Natural killer cell (primary cell): Measurements from ENCODE around the gene DES. TPM values are rescaled to one million over a fixed set of nuclear protein-coding genes. Genes with fewer than 3 reads are reported as not detected.

Experiments used
- ATAC-seq, 3 donors: fragments of 150-1000 bp in 2 of 3; fragments of 200-7000 bp in 1 of 3; cut with Tn5 transposase; 1 replicate in 1 of 3; 2 replicates in 2 of 3; pipeline ENCODE4 v1.10.0; 2021; ENCODE audit warnings: mild to moderate bottlenecking in 2 of 3, moderate library complexity in 2 of 3
- DNase-seq, 2 donors: peaks; one replicate each; pipeline versions ENCODE4 v3.0.0 to v3.0.0-alpha.2; 2013 to 2021; ENCODE audit warnings: mixed read lengths in 1 of 2
- H3K27ac ChIP-seq: one replicate; pipeline ENCODE4 v1.5.1; 2013; ENCODE audit warnings: mild to moderate bottlenecking, low read length
- H3K27me3 ChIP-seq: one replicate; pipeline ENCODE4 v1.6.1; 2013; ENCODE audit warnings: low read length; ENCODE audit not compliant: control insufficient read depth, insufficient read depth
- H3K36me3 ChIP-seq: one replicate; pipeline ENCODE4 v1.6.1; 2013; ENCODE audit warnings: low read length; ENCODE audit not compliant: control insufficient read depth, insufficient read depth
- H3K4me1 ChIP-seq: one replicate; pipeline ENCODE4 v1.6.1; 2013; ENCODE audit warnings: low read length; ENCODE audit not compliant: control insufficient read depth, insufficient read depth
- H3K4me3 ChIP-seq: one replicate; pipeline ENCODE4 v1.5.1; 2013; ENCODE audit warnings: low read length
- H3K9me3 ChIP-seq: one replicate; pipeline ENCODE4 v1.6.1; 2013; ENCODE audit warnings: low read length; ENCODE audit not compliant: control insufficient read depth, insufficient read depth
- H3K27ac Mint-ChIP-seq, 2 donors: one replicate each; pipeline ENCODE4 v1.8.0; 2022; ENCODE audit warnings: mild to moderate bottlenecking in 2 of 2, mixed read lengths in 2 of 2, moderate library complexity in 1 of 2
- H3K27me3 Mint-ChIP-seq, 2 donors: one replicate each; pipeline ENCODE4 v1.8.0; 2022; ENCODE audit warnings: low read depth in 2 of 2, mixed read lengths in 2 of 2
- H3K36me3 Mint-ChIP-seq: one replicate; pipeline ENCODE4 v1.8.0; 2022; ENCODE audit warnings: mixed read lengths
- H3K4me1 Mint-ChIP-seq, 2 donors: one replicate each; pipeline ENCODE4 v1.8.0; 2022; ENCODE audit warnings: mixed read lengths in 2 of 2
- H3K4me3 Mint-ChIP-seq: one replicate; pipeline ENCODE4 v1.8.0; 2022; ENCODE audit warnings: mild to moderate bottlenecking, moderate library complexity, mixed read lengths
- H3K9me3 Mint-ChIP-seq, 2 donors: one replicate each; pipeline ENCODE4 v1.8.0; 2022; ENCODE audit warnings: mixed read lengths in 2 of 2
- CTCF ChIP-seq: fragments of 200-600 bp; IDR thresholded peaks from one replicate; pipeline ENCODE4 v1.8.0; 2022; ENCODE audit warnings: antibody characterized with exemption
- WGBS: methylation state at CpG from one replicate; pipeline ENCODE4 v1.1.7; 2013; ENCODE audit warnings: missing lambda C conversion rate; ENCODE audit not compliant: insufficient coverage; 5-methylcytosine and 5-hydroxymethylcytosine counted together
- intact Hi-C: fragments of 100-400 bp; cut with micrococcal nuclease; formaldehyde crosslinking; loops from one replicate; pipeline ENCODE4 v1.14.2; 2022
- total RNA-seq, 4 donors: library from RNA; stranded (reverse); fragments of 120-200 nt in 1 of 4; gene quantifications; one replicate each; pipeline versions ENCODE4 v1.2.3 to v1.2.4, GENCODE V29; 2013 to 2022

The DES gene
- total RNA-seq, 3 donors from 2014 or later (not counting 1 experiment from before 2014, with no cell fraction given): not detected

GRCh38 chr2:219415580-219416234 lies 2.5 kb upstream of the DES start:
- H3K4me3 ChIP-seq: no peak overlapping the region
- no peaks in the 10 kb centered on the region for H3K9me3 Mint-ChIP-seq
- no peak for TF ChIP-seq CTCF
- ATAC-seq (no peak), DNase-seq (no peak)
- no peaks in the 10 kb centered on the region for H3K36me3 Mint-ChIP-seq
- H3K4me1 Mint-ChIP-seq: peaks cover 0 to 6% of the 10 kb centered on the region in 2 donors
- WGBS: 70% methylated on average over 5 of the region's 5 CpGs
- no peak overlapping the region for H3K4me3 Mint-ChIP-seq
- no peak overlapping the region for H3K27ac ChIP-seq
- intact Hi-C loops: no loop called here
- no peaks in the 10 kb centered on the region for H3K4me1 ChIP-seq
- H3K36me3 ChIP-seq: no peaks in the 10 kb centered on the region
- peaks cover 24 to 35% of the 10 kb centered on the region in 2 donors for H3K27me3 Mint-ChIP-seq
- peaks cover 2% of the 10 kb centered on the region for H3K9me3 ChIP-seq
- H3K27ac Mint-ChIP-seq: no peak overlapping the region
- peaks cover 8% of the 10 kb centered on the region for H3K27me3 ChIP-seq

GRCh38 chr2:219416235-219416602 lies 2.0 kb upstream of the DES start:
- Mint-ChIP-seq H3K27ac (no peak overlapping the region), H3K27me3 (peaks cover 27 to 40% of the 10 kb centered on the region in 2 donors), H3K4me3 (no peak overlapping the region), H3K36me3 (no peaks in the 10 kb centered on the region), H3K4me1 (peaks cover 0 to 6% of the 10 kb centered on the region in 2 donors), H3K9me3 (no peaks in the 10 kb centered on the region)
- TF ChIP-seq CTCF: no peak
- H3K4me1 ChIP-seq: no peaks in the 10 kb centered on the region
- no peaks in the 10 kb centered on the region for H3K36me3 ChIP-seq
- peaks cover 2% of the 10 kb centered on the region for H3K9me3 ChIP-seq
- DNase-seq (no peak), ATAC-seq (no peak)
- H3K4me3 ChIP-seq: no peak overlapping the region
- peaks cover 8% of the 10 kb centered on the region for H3K27me3 ChIP-seq
- intact Hi-C loops: no loop called here
- 22% methylated on average over 2 of the region's 3 CpGs for WGBS
- no peak overlapping the region for H3K27ac ChIP-seq

- H3K27me3 Mint-ChIP-seq: peaks cover 28 to 42% of the 10 kb centered on the region in 2 donors
- no peak overlapping the region for H3K4me3 Mint-ChIP-seq
- Histone ChIP-seq H3K4me1 (no peaks in the 10 kb centered on the region), H3K27ac (no peak overlapping the region), H3K36me3 (no peaks in the 10 kb centered on the region), H3K9me3 (peaks cover 2% of the 10 kb centered on the region), H3K27me3 (peaks cover 8% of the 10 kb centered on the region), H3K4me3 (no peak overlapping the region)
- WGBS: 96% methylated on average over 4 of the region's 4 CpGs
- H3K4me1 Mint-ChIP-seq: peaks cover 0 to 6% of the 10 kb centered on the region in 2 donors
- TF ChIP-seq CTCF: no peak
- no peaks in the 10 kb centered on the region for H3K36me3 Mint-ChIP-seq
- ATAC-seq (no peak), DNase-seq (no peak)
- H3K27ac Mint-ChIP-seq: no peak overlapping the region
- intact Hi-C loops: no loop called here
- no peaks in the 10 kb centered on the region for H3K9me3 Mint-ChIP-seq
Measured at GRCh38 chr2:219416938-219417337, 1.2 kb upstream of the DES start.

- no peak for DNase-seq
- Mint-ChIP-seq H3K36me3 (no peaks in the 10 kb centered on the region), H3K9me3 (no peaks in the 10 kb centered on the region), H3K27me3 (peaks cover 30 to 42% of the 10 kb centered on the region in 2 donors), H3K4me1 (peaks cover 0 to 6% of the 10 kb centered on the region in 2 donors), H3K27ac (no peak overlapping the region), H3K4me3 (no peak overlapping the region)
- no peak for ATAC-seq
- H3K4me1 ChIP-seq: no peaks in the 10 kb centered on the region
- H3K27ac ChIP-seq: no peak overlapping the region
- H3K27me3 ChIP-seq: peaks cover 8% of the 10 kb centered on the region
- H3K9me3 ChIP-seq: peaks cover under 1% of the 10 kb centered on the region
- no peak overlapping the region for H3K4me3 ChIP-seq
- 68% methylated on average over 7 of the region's 9 CpGs for WGBS
- intact Hi-C loops: no loop called here
- H3K36me3 ChIP-seq: no peaks in the 10 kb centered on the region
- TF ChIP-seq CTCF: no peak
Measured at GRCh38 chr2:219417374-219417773, 803 bp upstream of the DES start.
